Right lobe of liver (tissue), 6 donors: ENCODE results near the gene CHN2. TPM values are rescaled to one million over a fixed set of nuclear protein-coding genes. Genes with fewer than 3 reads are reported as not detected.

Experiments
- ATAC-seq, 4 donors: fragments of 200-7000 bp; cut with Tn5 transposase; one replicate each; pipeline ENCODE4 v1.9.1; 2020; ENCODE audit warnings: mild to moderate bottlenecking in 4 of 4, moderate library complexity in 4 of 4
- DNase-seq, 3 donors: peaks; one replicate each; pipeline ENCODE4 v3.0.0-alpha.2; 2020
- H3K27ac ChIP-seq, 3 donors: fragments of 200-600 bp; one replicate each; pipeline ENCODE4 v1.8.0; 2022
- H3K27me3 ChIP-seq, 2 donors: fragments of 200-600 bp; one replicate each; pipeline ENCODE4 v1.8.0; 2022
- H3K36me3 ChIP-seq, 4 donors: fragments of 200-600 bp; sonication (generic) in 1 of 4; one replicate each; pipeline versions ENCODE4 v1.5.1 to v1.8.0; 2017 to 2022; ENCODE audit warnings: control low read depth in 1 of 4
- H3K4me1 ChIP-seq, 4 donors: fragments of 200-600 bp; sonication (generic) in 1 of 4; one replicate each; pipeline versions ENCODE4 v1.5.1 to v1.8.0; 2017 to 2022; ENCODE audit warnings: control low read depth in 1 of 4
- H3K4me3 ChIP-seq, 3 donors: fragments of 200-600 bp; one replicate each; pipeline ENCODE4 v1.8.0; 2022
- H3K9me3 ChIP-seq, 4 donors: fragments of 200-600 bp; sonication (generic) in 1 of 4; one replicate each; pipeline versions ENCODE4 v1.5.1 to v1.8.0; 2017 to 2022; ENCODE audit warnings: control low read depth in 1 of 4
- POLR2A ChIP-seq: fragments of 450-650 bp; IDR thresholded peaks from one replicate; pipeline ENCODE4 v1.6.1; 2017; ENCODE audit warnings: antibody characterized with exemption, mild to moderate bottlenecking
- WGBS: methylation state at CpG from one replicate; pipeline ENCODE4 v1.1.6; 2018; ENCODE audit warnings: low coverage, low lambda C conversion rate; ENCODE audit not compliant: insufficient coverage; ENCODE audit errors: missing lambda C conversion rate; 5-methylcytosine and 5-hydroxymethylcytosine counted together
- intact Hi-C, 2 donors: fragments of 100-400 bp; cut with DNase I; formaldehyde crosslinking; loops; one replicate each; pipeline versions ENCODE4 v1.11.2 to v1.14.1; 2022
- total RNA-seq, 6 experiments: library from RNA; depleted of rRNA in 2 of 6; stranded (reverse); fragments of >200 nt in 2 of 6; fragmentation: NEBNext Ultra II Directional in 3 of 6; extraction: Animal tissue kit (Norgen Biotek cat#: 25700) in 3 of 6; gene quantifications; one replicate each; pipeline versions ENCODE4 v1.1.0 to v1.2.4, GENCODE V29; 2016 to 2023
- TF ChIP-seq, protein P1 (sequence below), 4 donors: fragments of 200-600 bp in 3 of 4; fragments of 450-650 bp in 1 of 4; IDR thresholded peaks; one replicate each; pipeline versions ENCODE4 v1.5.1 to v1.8.0; 2016 to 2022; ENCODE audit warnings: antibody characterized with exemption in 4 of 4, mild to moderate bottlenecking in 2 of 4
- donor health status: DM: no; HTN: yes; CAD: no.
- donor health status: DM: no; HTN: no; CAD: no.
- donor health status: DM: no; HTN: no; CAD: no.
- donor health status: DM: no; HTN: yes; CAD: no.
- donor health status: DM: no; HTN: yes; CAD: no.

The CHN2 gene
- total RNA-seq, 6 experiments from 2014 or later = 20.1 to 57.7 (median 31.5) TPM

DNA sequence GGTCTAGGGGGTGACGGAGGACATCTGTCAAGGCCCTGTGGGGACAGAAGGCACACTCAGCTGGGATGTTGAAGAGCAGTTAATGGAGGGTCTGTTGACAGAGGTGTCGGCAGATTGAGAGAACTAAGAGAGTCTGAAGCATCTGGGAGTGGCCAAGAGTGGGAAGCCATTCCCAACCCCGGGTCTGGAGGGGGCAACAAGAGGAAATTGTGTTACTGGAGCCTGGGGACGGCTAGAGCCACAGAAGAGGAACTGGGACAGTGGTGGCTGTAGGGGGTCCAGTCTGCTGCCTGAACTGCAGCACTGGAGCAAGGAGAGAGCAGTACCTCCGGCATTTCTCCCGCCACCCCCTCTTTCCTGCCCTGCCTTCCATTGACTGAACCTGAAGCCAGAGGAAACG lies 136.6 kb downstream of the CHN2 start:
- Histone ChIP-seq H3K27ac (no peak overlapping the region), H3K36me3 (no peaks in the 10 kb centered on the region), H3K4me1 (peaks cover 0 to 31% (median 9%) of the 10 kb centered on the region in 4 donors), H3K4me3 (no peak overlapping the region), H3K27me3 (no peaks in the 10 kb centered on the region), H3K9me3 (no peaks in the 10 kb centered on the region)
- WGBS = 94% methylated on average over 2 of the region's 7 CpGs
- TF ChIP-seq, protein P1, sequence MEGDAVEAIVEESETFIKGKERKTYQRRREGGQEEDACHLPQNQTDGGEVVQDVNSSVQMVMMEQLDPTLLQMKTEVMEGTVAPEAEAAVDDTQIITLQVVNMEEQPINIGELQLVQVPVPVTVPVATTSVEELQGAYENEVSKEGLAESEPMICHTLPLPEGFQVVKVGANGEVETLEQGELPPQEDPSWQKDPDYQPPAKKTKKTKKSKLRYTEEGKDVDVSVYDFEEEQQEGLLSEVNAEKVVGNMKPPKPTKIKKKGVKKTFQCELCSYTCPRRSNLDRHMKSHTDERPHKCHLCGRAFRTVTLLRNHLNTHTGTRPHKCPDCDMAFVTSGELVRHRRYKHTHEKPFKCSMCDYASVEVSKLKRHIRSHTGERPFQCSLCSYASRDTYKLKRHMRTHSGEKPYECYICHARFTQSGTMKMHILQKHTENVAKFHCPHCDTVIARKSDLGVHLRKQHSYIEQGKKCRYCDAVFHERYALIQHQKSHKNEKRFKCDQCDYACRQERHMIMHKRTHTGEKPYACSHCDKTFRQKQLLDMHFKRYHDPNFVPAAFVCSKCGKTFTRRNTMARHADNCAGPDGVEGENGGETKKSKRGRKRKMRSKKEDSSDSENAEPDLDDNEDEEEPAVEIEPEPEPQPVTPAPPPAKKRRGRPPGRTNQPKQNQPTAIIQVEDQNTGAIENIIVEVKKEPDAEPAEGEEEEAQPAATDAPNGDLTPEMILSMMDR (IDR thresholded peaks at IDR 0.05) = no peak
- TF ChIP-seq POLR2A = no peak
- no peak for ATAC-seq
- intact Hi-C loops = no loop called here
- no peak for DNase-seq

DNA sequence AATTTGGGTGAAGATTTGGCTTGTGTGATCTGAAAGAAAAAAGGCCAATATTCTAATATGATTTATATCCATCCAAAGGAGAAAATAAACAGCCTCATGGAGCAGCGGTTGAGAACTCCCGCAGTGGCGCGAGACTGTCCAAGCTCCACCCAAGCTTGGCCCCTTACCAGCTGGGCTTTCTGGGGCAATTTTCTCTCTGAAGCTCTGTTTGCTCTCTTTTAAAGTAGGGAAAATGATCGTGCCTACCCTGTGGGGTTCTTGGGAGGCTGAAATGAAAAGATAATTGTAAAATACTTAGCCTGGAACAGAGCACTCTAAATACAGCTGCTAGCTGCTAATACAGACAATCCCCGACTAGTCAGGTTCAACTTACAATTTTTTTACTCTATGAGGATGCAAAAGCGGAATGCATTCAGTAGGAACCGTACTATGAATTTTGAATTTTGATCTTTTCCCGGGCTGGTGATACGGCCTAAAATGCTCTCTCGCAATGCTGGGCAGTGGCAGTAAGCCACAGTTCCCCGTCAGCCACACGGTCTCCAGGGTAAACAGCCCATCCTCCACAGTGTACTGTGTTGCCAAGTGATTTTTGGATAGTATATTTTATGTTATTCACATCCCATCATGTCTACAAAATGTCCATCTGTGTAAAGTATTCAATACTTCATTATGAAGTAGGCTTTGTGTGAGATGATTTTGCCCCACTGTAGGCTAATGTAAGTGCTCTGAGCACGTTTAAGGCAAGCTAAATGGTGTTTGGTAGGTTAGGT lies 137.7 kb downstream of the CHN2 start:
- 35% methylated on average over 14 of the region's 14 CpGs for WGBS
- H3K4me3 ChIP-seq = no peak overlapping the region
- H3K9me3 ChIP-seq = no peaks in the 10 kb centered on the region
- peak in 1 of 3 donors; percentile 28 for DNase-seq
- H3K27me3 ChIP-seq = no peaks in the 10 kb centered on the region
- intact Hi-C loops = no loop called here
- no peak for TF ChIP-seq POLR2A
- TF ChIP-seq, protein P1 (IDR thresholded peaks at IDR 0.05) = no peak
- H3K4me1 ChIP-seq = peaks cover 0 to 38% (median 10%) of the 10 kb centered on the region in 4 donors
- no peak overlapping the region for H3K27ac ChIP-seq
- ATAC-seq = peak; percentile 19 to 66 (median 51)
- no peaks in the 10 kb centered on the region for H3K36me3 ChIP-seq

DNA sequence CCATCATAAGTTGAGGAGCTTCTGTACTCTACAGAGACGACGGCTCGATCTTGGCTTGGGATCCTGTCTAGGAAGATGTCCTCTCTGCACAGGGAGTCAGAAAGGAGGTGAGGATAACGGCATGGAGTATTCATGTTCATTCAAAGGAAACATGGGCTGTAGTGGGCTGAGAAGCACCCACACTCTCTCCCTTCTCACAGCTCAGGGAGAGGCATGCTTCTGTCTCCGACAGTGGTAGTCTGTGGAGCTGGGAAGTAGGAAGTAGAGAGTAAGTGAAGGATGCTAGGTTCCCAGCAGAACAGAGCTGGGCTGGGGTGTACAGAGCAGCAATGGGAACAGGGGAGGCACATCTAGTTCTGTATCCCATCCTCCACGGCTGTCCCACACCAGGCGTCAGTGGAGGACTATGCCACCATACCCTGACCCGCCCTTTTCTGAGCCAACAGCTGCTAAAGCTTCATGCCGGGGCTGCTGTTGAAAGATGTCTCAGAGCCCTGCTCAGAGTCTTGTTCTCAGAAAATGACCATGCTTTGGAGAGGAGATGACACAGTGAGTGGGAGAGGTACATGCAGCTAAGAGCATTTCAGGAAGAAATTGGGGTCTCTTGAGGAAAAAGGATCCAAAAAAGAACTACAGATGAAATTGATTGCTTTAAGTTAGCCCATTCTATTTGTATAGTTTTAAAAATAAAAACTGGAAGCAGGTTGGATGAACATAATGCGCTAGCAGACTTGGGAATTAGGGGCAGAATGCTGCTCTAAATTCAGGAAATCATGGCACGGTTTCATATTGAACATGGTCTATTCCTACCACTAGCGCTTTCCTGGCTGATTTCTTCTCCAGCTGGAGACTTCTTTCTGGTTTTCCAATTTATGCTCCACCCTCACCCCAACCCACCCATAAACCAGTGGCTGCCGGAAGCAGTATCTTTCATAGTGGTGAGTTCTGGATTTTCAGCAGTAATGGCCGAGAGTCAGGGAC lies 138.6 kb downstream of the CHN2 start:
- H3K4me1 ChIP-seq = peaks cover 0 to 42% (median 6%) of the 10 kb centered on the region in 4 donors
- intact Hi-C loops = no loop called here
- no peaks in the 10 kb centered on the region for H3K27me3 ChIP-seq
- TF ChIP-seq, protein P1 (IDR thresholded peaks at IDR 0.05) = no peak
- TF ChIP-seq POLR2A = no peak
- ATAC-seq (no peak), DNase-seq (no peak)
- H3K9me3 ChIP-seq = no peaks in the 10 kb centered on the region
- H3K36me3 ChIP-seq = no peaks in the 10 kb centered on the region
- no peak overlapping the region for H3K4me3 ChIP-seq
- no peak overlapping the region for H3K27ac ChIP-seq
- 93% methylated on average over 11 of the region's 14 CpGs for WGBS

DNA sequence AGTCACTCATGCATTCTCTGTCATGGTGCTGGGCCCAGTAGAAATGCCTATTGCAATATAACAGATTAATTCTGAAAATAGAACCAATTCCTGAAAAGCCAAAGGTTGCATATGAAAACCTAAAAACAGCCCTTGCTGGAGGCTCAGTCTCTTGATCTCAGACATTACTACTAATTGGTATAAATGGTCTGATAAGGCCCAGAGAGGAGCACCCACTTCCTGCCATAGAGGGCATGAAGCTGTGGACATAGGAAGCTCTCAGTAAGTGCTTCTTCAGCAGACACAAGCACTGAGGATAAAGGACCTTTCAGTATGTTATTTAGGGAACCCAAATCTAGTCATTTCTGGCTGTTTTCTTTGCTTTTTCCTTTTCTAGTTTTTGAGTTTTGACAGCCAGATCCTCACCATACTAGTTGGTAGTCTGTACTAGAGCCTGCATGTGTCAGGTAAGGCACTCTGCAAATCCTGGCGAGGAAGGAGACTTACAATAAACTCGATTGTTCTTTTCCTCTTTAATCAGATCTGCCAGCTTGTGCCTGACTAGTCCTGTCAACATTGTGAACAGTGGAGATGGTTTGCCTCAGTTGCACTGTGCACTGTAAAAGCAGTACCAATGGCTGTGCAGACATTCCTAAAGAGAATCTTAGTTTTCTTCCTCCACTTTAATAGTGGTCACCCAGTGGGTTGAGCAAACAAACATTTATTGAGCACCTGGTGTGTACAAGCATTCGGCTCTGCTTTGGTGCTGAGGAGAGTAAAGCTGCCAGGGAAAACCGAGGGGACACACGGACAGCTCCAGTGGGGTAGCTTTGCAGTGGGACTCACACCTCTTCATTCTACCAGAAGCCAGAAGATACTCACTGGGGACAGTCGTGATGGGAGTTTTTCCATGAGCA lies 140.9 kb downstream of the CHN2 start:
- 90% methylated on average over 4 of the region's 6 CpGs for WGBS
- Histone ChIP-seq H3K27me3 (no peaks in the 10 kb centered on the region), H3K36me3 (no peaks in the 10 kb centered on the region), H3K4me3 (no peak overlapping the region), H3K27ac (no peak overlapping the region), H3K4me1 (peaks cover 0 to 22% (median 4%) of the 10 kb centered on the region in 4 donors), H3K9me3 (no peaks in the 10 kb centered on the region)
- intact Hi-C loops = no loop called here
- DNase-seq (no peak), ATAC-seq (no peak)
- TF ChIP-seq, protein P1 (IDR thresholded peaks at IDR 0.05) = no peak
- TF ChIP-seq POLR2A = no peak
